ENCODE results near the gene UQCC3. TPM values are rescaled to one million over a fixed set of nuclear protein-coding genes. Genes with fewer than 3 reads are reported as not detected.
"Not testable (repeated sequence)": the region's sequence is repeated elsewhere in the genome, so short reads cannot be mapped to it uniquely, and the experiment has no call there.

Gene UQCC3
- total RNA-seq, 1 donor from 2014 or later, result 5.5 TPM

GRCh38 chr11:62648967-62649364 is 22.5 kb upstream of the UQCC3 start:
- no peak for TF ChIP-seq CTCF (IDR thresholded peaks at IDR 0.05)
- H3K9me3 Mint-ChIP-seq (ENCODE audit: low read depth), result no peaks in the 10 kb centered on the region
- no peak for DNase-seq (ENCODE audit: low spot score)
- peaks cover 5% of the 10 kb centered on the region for H3K36me3 Mint-ChIP-seq (ENCODE audit: low read depth)
- H3K4me3 Mint-ChIP-seq (ENCODE audit: unreplicated experiment), result no peak overlapping the region
- no peak overlapping the region for H3K27ac Mint-ChIP-seq (ENCODE audit: unreplicated experiment)
- H3K27me3 Mint-ChIP-seq (ENCODE audit: low read depth), result no peaks in the 10 kb centered on the region
- H3K4me1 Mint-ChIP-seq (ENCODE audit: low read depth), result peaks cover 32% of the 10 kb centered on the region

DNA sequence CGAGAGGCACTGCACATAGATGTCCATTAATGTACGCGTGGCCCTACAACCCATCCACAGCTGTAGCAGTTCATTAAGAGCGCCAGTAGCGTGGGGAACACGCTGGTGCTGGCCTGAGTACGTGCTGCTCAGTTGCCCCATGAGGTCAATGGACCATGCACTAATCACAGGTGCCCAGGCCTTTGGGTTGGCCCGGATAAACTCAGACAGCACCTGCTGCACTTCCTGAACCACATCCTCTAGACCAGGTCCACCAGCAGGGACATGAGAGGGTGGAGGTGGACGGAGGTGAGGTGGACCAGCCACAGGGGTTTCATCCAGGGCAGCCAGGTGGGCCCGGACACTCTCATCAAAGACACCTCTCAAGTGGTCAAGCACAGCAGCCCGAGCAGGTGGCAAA is 22.0 kb upstream of the UQCC3 start:
- H3K4me1 Mint-ChIP-seq (ENCODE audit: low read depth), result peaks cover 32% of the 10 kb centered on the region
- no peaks in the 10 kb centered on the region for H3K9me3 Mint-ChIP-seq (ENCODE audit: low read depth)
- H3K27ac Mint-ChIP-seq (ENCODE audit: unreplicated experiment), result no peak overlapping the region
- no peaks in the 10 kb centered on the region for H3K27me3 Mint-ChIP-seq (ENCODE audit: low read depth)
- no peak for DNase-seq (ENCODE audit: low spot score)
- H3K36me3 Mint-ChIP-seq (ENCODE audit: low read depth), result peaks cover 5% of the 10 kb centered on the region
- no peak overlapping the region for H3K4me3 Mint-ChIP-seq (ENCODE audit: unreplicated experiment)
- no peak for TF ChIP-seq CTCF (IDR thresholded peaks at IDR 0.05)

- not testable (repeated sequence) for H3K9me3 Mint-ChIP-seq (ENCODE audit: low read depth); H3K36me3 Mint-ChIP-seq (ENCODE audit: low read depth); DNase-seq (ENCODE audit: low spot score); H3K27ac Mint-ChIP-seq (ENCODE audit: unreplicated experiment); H3K27me3 Mint-ChIP-seq (ENCODE audit: low read depth); H3K4me3 Mint-ChIP-seq (ENCODE audit: unreplicated experiment)
- peaks cover 26% of the 10 kb centered on the region for H3K4me1 Mint-ChIP-seq (ENCODE audit: low read depth)
Observed at GRCh38 chr11:62650283-62650682, 21.2 kb upstream of the UQCC3 start.

DNA sequence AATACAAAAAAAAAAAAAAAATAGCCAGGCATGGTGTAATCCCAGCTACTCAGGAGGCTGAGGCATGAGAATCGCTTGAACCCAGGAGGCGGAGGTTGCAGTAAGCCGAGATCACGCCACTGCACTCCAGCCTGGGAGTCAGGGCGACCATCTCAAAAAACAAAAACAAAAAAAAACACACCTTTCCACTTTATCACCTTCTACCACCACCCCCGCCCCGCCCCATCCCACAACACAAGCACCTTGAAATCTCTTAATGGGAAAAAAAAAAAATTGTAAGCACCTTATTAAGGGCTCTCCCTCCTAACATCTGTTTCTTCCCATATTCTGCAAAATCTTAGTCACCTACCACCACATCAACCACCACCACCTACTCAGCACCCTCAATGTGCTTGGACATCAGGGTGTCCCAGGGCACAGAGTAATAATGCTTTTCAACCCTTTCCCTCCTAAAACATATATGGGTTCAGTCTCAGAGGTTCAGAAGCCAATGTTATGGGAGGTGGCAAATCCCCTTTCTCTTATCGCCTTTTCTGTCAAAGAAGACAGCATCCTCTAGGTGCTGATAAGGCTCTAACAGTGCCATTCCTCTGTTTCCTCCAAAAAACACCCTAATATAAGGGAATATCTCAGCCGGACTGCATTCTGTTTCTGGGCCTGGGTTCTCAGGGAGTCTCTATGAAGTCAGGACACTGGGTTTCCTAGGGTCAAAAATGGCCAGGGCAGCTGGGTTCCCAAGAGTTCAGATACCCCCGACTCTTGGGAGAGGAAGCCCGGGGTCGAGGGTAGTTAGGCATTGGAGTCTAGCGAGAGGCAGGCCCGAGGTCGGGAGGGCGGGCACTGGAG is 19.1 kb upstream of the UQCC3 start:
- Mint-ChIP-seq H3K27ac (ENCODE audit: unreplicated experiment) (peak overlapping the region; percentile 92), H3K27me3 (ENCODE audit: low read depth) (no peaks in the 10 kb centered on the region), H3K9me3 (ENCODE audit: low read depth) (no peaks in the 10 kb centered on the region), H3K4me3 (ENCODE audit: unreplicated experiment) (peak overlapping the region; percentile 87), H3K4me1 (ENCODE audit: low read depth) (peaks cover 16% of the 10 kb centered on the region), H3K36me3 (ENCODE audit: low read depth) (peaks cover 3% of the 10 kb centered on the region)
- TF ChIP-seq CTCF (IDR thresholded peaks at IDR 0.05), result no peak
- no peak for DNase-seq (ENCODE audit: low spot score)

DNA sequence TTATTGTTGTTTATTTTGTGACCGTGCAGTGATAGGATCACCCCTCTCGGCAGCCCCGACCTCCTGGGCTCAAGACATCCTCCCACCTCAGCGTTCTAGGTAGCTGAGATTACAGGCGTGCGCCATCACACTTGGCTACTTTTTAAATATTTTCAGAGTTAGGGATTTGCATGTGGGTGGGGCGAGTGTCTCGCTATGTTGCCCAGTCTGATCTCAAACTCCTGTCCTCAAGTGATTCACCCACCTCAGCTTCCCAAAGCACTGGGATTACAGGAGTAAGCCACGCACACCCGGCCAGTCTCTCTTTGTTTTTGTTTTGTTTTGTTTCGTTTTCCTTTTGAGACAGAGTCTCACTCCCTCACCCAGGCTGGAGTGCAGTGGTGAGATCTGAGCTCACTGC is 17.2 kb upstream of the UQCC3 start:
- TF ChIP-seq CTCF (IDR thresholded peaks at IDR 0.05), result no peak
- Mint-ChIP-seq H3K27me3 (ENCODE audit: low read depth) (no peaks in the 10 kb centered on the region), H3K27ac (ENCODE audit: unreplicated experiment) (peak overlapping the region; percentile 22), H3K4me1 (ENCODE audit: low read depth) (peaks cover 16% of the 10 kb centered on the region), H3K36me3 (ENCODE audit: low read depth) (peaks cover 3% of the 10 kb centered on the region), H3K4me3 (ENCODE audit: unreplicated experiment) (no peak overlapping the region), H3K9me3 (ENCODE audit: low read depth) (no peaks in the 10 kb centered on the region)
- no peak for DNase-seq (ENCODE audit: low spot score)
